H9 (cell line): Measurements from ENCODE around the gene ROBO2. TPM values are rescaled to one million over a fixed set of nuclear protein-coding genes. Genes with fewer than 3 reads are reported as not detected.

Experiments
- DNase-seq: peaks from one replicate; pipeline ENCODE4 v3.0.0-alpha.2; 2017
- H2AFZ ChIP-seq: one replicate; pipeline ENCODE4 v1.6.1; 2013; ENCODE audit warnings: mild to moderate bottlenecking, low read length, control low read depth, moderate library complexity
- H2AK5ac ChIP-seq: 2 replicates; pipeline ENCODE4 v1.6.1; 2013; ENCODE audit warnings: low read length, control low read depth, mixed read lengths; ENCODE audit not compliant: insufficient read length
- H2BK120ac ChIP-seq: one replicate; pipeline ENCODE4 v1.6.1; 2013; ENCODE audit warnings: low read depth, mild to moderate bottlenecking, low read length, control low read depth, inconsistent platforms; ENCODE audit not compliant: poor library complexity, severe bottlenecking
- H2BK12ac ChIP-seq: 2 replicates; pipeline ENCODE4 v1.6.1; 2013; ENCODE audit warnings: low read length, control low read depth, mixed read lengths, low read depth; ENCODE audit not compliant: insufficient read length
- H2BK15ac ChIP-seq: 2 replicates; pipeline ENCODE4 v1.6.1; 2013; ENCODE audit warnings: low read depth, low read length, control low read depth
- H2BK20ac ChIP-seq: one replicate; pipeline ENCODE4 v1.6.1; 2013; ENCODE audit warnings: low read depth, mild to moderate bottlenecking, low read length, control low read depth, inconsistent platforms; ENCODE audit not compliant: poor library complexity, severe bottlenecking
- H2BK5ac ChIP-seq: 2 replicates; pipeline ENCODE4 v1.6.1; 2013; ENCODE audit warnings: low read length, control low read depth, mixed read lengths; ENCODE audit not compliant: insufficient read length
- H3K14ac ChIP-seq: 2 replicates; pipeline ENCODE4 v1.6.1; 2013; ENCODE audit warnings: low read length, control low read depth; ENCODE audit not compliant: insufficient read depth
- H3K18ac ChIP-seq: 2 replicates; pipeline ENCODE4 v1.6.1; 2013; ENCODE audit warnings: low read depth, mild to moderate bottlenecking, mixed read lengths, low read length, control low read depth; ENCODE audit not compliant: insufficient read length
- H3K23ac ChIP-seq: 2 replicates; pipeline ENCODE4 v1.6.1; 2013; ENCODE audit warnings: low read length, control low read depth, mixed read lengths, low read depth; ENCODE audit not compliant: insufficient read length
- H3K23me2 ChIP-seq: 2 replicates; pipeline ENCODE4 v1.6.1; 2013; ENCODE audit warnings: low read depth, mild to moderate bottlenecking, mixed read lengths, low read length, control low read depth; ENCODE audit not compliant: insufficient read length, poor library complexity, severe bottlenecking
- H3K27ac ChIP-seq: 2 replicates; pipeline ENCODE4 v1.5.1; 2013; ENCODE audit warnings: low read length, control low read depth, mixed read lengths, low read depth; ENCODE audit not compliant: insufficient read length
- H3K27me3 ChIP-seq: 2 replicates; pipeline ENCODE4 v1.6.1; 2013; ENCODE audit warnings: low read length, control low read depth, inconsistent platforms; ENCODE audit not compliant: insufficient read depth
- H3K4ac ChIP-seq: 2 replicates; pipeline ENCODE4 v1.6.1; 2013; ENCODE audit warnings: low read depth, mild to moderate bottlenecking, control low read depth, inconsistent platforms, low read length, moderate library complexity
- H3K4me1 ChIP-seq: 2 replicates; pipeline ENCODE4 v1.6.1; 2013; ENCODE audit warnings: low read length, control low read depth, inconsistent platforms; ENCODE audit not compliant: insufficient read depth
- H3K4me2 ChIP-seq: 2 replicates; pipeline ENCODE4 v1.6.1; 2013; ENCODE audit warnings: low read length, control low read depth, mixed read lengths; ENCODE audit not compliant: insufficient read length, insufficient read depth
- H3K56ac ChIP-seq: 2 replicates; pipeline ENCODE4 v1.6.1; 2013; ENCODE audit warnings: low read depth, mild to moderate bottlenecking, mixed read lengths, low read length, control low read depth; ENCODE audit not compliant: insufficient read length
- H3K79me1 ChIP-seq: 2 replicates; pipeline ENCODE4 v1.6.1; 2013; ENCODE audit warnings: low read depth, mild to moderate bottlenecking, moderate library complexity, low read length, control low read depth, inconsistent platforms; ENCODE audit not compliant: insufficient read depth, poor library complexity, severe bottlenecking
- H3K79me2 ChIP-seq: 2 replicates; pipeline ENCODE4 v1.6.1; 2013; ENCODE audit warnings: low read length, control low read depth, inconsistent platforms; ENCODE audit not compliant: insufficient read depth
- H3K9ac ChIP-seq: 2 replicates; pipeline ENCODE4 v1.6.1; 2013; ENCODE audit warnings: low read length, control low read depth, mixed read lengths; ENCODE audit not compliant: insufficient read length; ENCODE audit errors: extremely low read depth
- H3K9me3 ChIP-seq: one replicate; pipeline ENCODE4 v1.6.1; 2013; ENCODE audit warnings: low read depth, low read length, inconsistent platforms; ENCODE audit not compliant: control insufficient read depth
- H3T11ph ChIP-seq: one replicate; pipeline ENCODE4 v1.6.1; 2013; ENCODE audit warnings: mild to moderate bottlenecking, low read length, control low read depth, inconsistent platforms
- H4K20me1 ChIP-seq: one replicate; pipeline ENCODE4 v1.6.1; 2013; ENCODE audit not compliant: control insufficient read depth, insufficient read length, insufficient read depth
- H4K5ac ChIP-seq: 2 replicates; pipeline ENCODE4 v1.6.1; 2013; ENCODE audit warnings: low read depth, mild to moderate bottlenecking, mixed read lengths, low read length, control low read depth; ENCODE audit not compliant: insufficient read length
- H4K8ac ChIP-seq: replicated peaks from 2 replicates; pipeline ENCODE4 v1.6.1; 2013; ENCODE audit warnings: low read length, control low read depth, mixed read lengths, low read depth; ENCODE audit not compliant: insufficient read length
- H4K91ac ChIP-seq: 2 replicates; pipeline ENCODE4 v1.6.1; 2013; ENCODE audit warnings: low read depth, mild to moderate bottlenecking, moderate library complexity, mixed read lengths, low read length, control low read depth; ENCODE audit not compliant: insufficient read length
- H3K27ac Mint-ChIP-seq, 3 experiments: 2 replicates in 2 of 3; 3 replicates in 1 of 3; pipeline ENCODE4 v1.8.0; 2020 to 2021; ENCODE audit warnings: mixed read lengths in 3 of 3, mild to moderate bottlenecking in 1 of 3, moderate library complexity in 1 of 3
- H3K27me3 Mint-ChIP-seq: 2 replicates; pipeline ENCODE4 v1.8.0; 2021; ENCODE audit warnings: low read depth, mild to moderate bottlenecking, moderate library complexity, mixed read lengths
- H3K36me3 Mint-ChIP-seq, 3 experiments: 2 replicates in 2 of 3; 3 replicates in 1 of 3; pipeline ENCODE4 v1.8.0; 2020 to 2021; ENCODE audit warnings: low read depth in 3 of 3, mixed read lengths in 3 of 3; ENCODE audit not compliant: insufficient read depth in 1 of 3
- H3K4me1 Mint-ChIP-seq, 2 experiments: 2 replicates each; pipeline ENCODE4 v1.8.0; 2020; ENCODE audit warnings: mixed read lengths in 2 of 2
- H3K4me3 Mint-ChIP-seq, 2 experiments: 2 replicates in 1 of 2; 3 replicates in 1 of 2; pipeline ENCODE4 v1.8.0; 2020 to 2021; ENCODE audit warnings: mild to moderate bottlenecking in 2 of 2, mixed read lengths in 2 of 2, moderate library complexity in 1 of 2
- H3K9me3 Mint-ChIP-seq, 2 experiments: 2 replicates in 1 of 2; 3 replicates in 1 of 2; pipeline ENCODE4 v1.8.0; 2020; ENCODE audit warnings: mild to moderate bottlenecking in 2 of 2, mixed read lengths in 2 of 2, moderate library complexity in 1 of 2
- WGBS: extraction: QIAGEN DNeasy Blood & Tissue Kit; methylation state at CpG from one replicate; pipeline ENCODE4 v1.1.7; 2013; ENCODE audit warnings: missing lambda C conversion rate, low lambda C conversion rate, mixed read lengths; ENCODE audit not compliant: insufficient read length; ENCODE audit errors: extremely low coverage; 5-methylcytosine and 5-hydroxymethylcytosine counted together
- total RNA-seq: library from RNA; stranded (reverse); gene quantifications from 2 replicates; pipeline ENCODE4 v1.2.1, GENCODE V29; 2021
- TF ChIP-seq, protein P1 (sequence below): fragments of 200-600 bp; sonication (generic); conservative IDR thresholded peaks from 3 replicates; pipeline ENCODE4 v1.8.0; 2021; ENCODE audit warnings: antibody characterized with exemption, mild to moderate bottlenecking

The ROBO2 gene
- total RNA-seq, 1 experiment from 2014 or later = 2.3 TPM

DNA sequence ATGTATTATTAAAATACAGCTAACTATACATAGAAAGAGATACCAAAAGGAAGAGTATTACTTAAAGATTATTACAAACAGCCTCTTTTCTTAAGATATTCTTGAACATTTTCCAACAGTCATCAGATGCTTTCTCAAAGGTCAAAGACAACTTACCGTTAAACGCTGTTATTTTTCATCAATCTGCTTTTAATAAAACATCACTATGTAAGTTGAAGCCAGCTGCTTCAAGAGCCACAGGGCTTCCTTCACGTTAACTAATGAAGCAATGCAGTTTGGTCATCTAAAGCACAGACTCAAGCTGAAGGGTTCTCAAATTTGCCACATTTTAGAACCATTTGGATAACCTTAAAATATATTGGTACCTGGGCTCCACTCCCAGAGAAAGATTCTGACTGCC, 578.8 kb downstream of the ROBO2 start:
- Mint-ChIP-seq H3K9me3 (no peaks in the 10 kb centered on the region), H3K4me3 (no peak overlapping the region), H3K27me3 (no peaks in the 10 kb centered on the region), H3K27ac (no peak overlapping the region), H3K36me3 (no peaks in the 10 kb centered on the region), H3K4me1 (no peaks in the 10 kb centered on the region)
- Histone ChIP-seq H4K5ac (no peak overlapping the region), H3K79me1 (no peaks in the 10 kb centered on the region), H2BK120ac (no peak overlapping the region), H2AFZ (no peak overlapping the region), H3K4me1 (no peaks in the 10 kb centered on the region), H3K9me3 (no peaks in the 10 kb centered on the region), H3T11ph (no peak overlapping the region), H2BK20ac (no peak overlapping the region), H3K4me2 (no peak overlapping the region), H3K9ac (no peak overlapping the region), H3K18ac (no peak overlapping the region), H3K23me2 (no peaks in the 10 kb centered on the region), H3K14ac (no peak overlapping the region), H2BK12ac (no peak overlapping the region), H2AK5ac (no peak overlapping the region), H3K4ac (no peak overlapping the region), H3K27me3 (no peaks in the 10 kb centered on the region), H3K79me2 (no peaks in the 10 kb centered on the region), H4K91ac (no peak overlapping the region), H2BK5ac (no peak overlapping the region), H3K27ac (no peak overlapping the region), H4K20me1 (no peaks in the 10 kb centered on the region), H2BK15ac (no peak overlapping the region), H4K8ac (no peak overlapping the region), H3K23ac (no peak overlapping the region), H3K56ac (no peak overlapping the region)
- no CpG with 5 or more reads among the region's 3 CpGs for WGBS
- DNase-seq = no peak
- TF ChIP-seq, protein P1, sequence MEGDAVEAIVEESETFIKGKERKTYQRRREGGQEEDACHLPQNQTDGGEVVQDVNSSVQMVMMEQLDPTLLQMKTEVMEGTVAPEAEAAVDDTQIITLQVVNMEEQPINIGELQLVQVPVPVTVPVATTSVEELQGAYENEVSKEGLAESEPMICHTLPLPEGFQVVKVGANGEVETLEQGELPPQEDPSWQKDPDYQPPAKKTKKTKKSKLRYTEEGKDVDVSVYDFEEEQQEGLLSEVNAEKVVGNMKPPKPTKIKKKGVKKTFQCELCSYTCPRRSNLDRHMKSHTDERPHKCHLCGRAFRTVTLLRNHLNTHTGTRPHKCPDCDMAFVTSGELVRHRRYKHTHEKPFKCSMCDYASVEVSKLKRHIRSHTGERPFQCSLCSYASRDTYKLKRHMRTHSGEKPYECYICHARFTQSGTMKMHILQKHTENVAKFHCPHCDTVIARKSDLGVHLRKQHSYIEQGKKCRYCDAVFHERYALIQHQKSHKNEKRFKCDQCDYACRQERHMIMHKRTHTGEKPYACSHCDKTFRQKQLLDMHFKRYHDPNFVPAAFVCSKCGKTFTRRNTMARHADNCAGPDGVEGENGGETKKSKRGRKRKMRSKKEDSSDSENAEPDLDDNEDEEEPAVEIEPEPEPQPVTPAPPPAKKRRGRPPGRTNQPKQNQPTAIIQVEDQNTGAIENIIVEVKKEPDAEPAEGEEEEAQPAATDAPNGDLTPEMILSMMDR = no peak
